Measurements from ENCODE around the gene NAA16. TPM values are rescaled to one million over a fixed set of nuclear protein-coding genes. Genes with fewer than 3 reads are reported as not detected.

The NAA16 gene
- polyA plus RNA-seq, 1 of the 3 experiments (the other 2 are of a cell fraction) = 4.4 TPM

GRCh38 chr13:41387576-41387975 is 76.5 kb downstream of the NAA16 start:
- no peaks in the 10 kb centered on the region for H4K20me1 ChIP-seq (ENCODE audit: insufficient read depth)
- no peaks in the 10 kb centered on the region for H3F3A ChIP-seq (replicated peaks; ENCODE audit: insufficient read depth)
- no peaks in the 10 kb centered on the region for H3K79me2 ChIP-seq (ENCODE audit: insufficient read depth)
- POLR2A ChIA-PET = no interaction called here
- no peaks in the 10 kb centered on the region for H3K36me3 ChIP-seq (replicated peaks in 1 of 2; ENCODE audit: control insufficient read depth in 1 of 2, insufficient read depth in 2 of 2, low read length in 1 of 2)
- no peak overlapping the region for H3K9ac ChIP-seq
- CTCF ChIA-PET = interaction anchor here (2.0 kb wide), 1 partner anchor 265 kb away, joined by 8 read pairs; no protein-coding TSS in a partner anchor
- H3K9me2 ChIP-seq = no peaks in the 10 kb centered on the region
- 58% methylated on average over 3 of the region's 3 CpGs for WGBS (ENCODE audit: low lambda C conversion rate)
- H3K27me3 ChIP-seq (ENCODE audit: insufficient read depth) = no peaks in the 10 kb centered on the region
- TF ChIP-seq MAX (IDR thresholded peaks at IDR 0.05; ENCODE audit: low read depth) = no peak
- TF ChIP-seq RAD21 (IDR thresholded peaks at IDR 0.05; ENCODE audit: low read length) = no peak
- TF ChIP-seq SMC3 (IDR thresholded peaks at IDR 0.05; ENCODE audit: low read depth, low read length) = no peak
- TF ChIP-seq MEF2A (IDR thresholded peaks at IDR 0.05; ENCODE audit: borderline replicate concordance, low read depth) = no peak
- no peak for TF ChIP-seq TEAD4 (IDR thresholded peaks at IDR 0.05; ENCODE audit: borderline replicate concordance, insufficient read depth)
- no peak for TF ChIP-seq IRF3 (IDR thresholded peaks at IDR 0.05; ENCODE audit: low read depth, low read length)
- no peak for TF ChIP-seq PBX3 (IDR thresholded peaks at IDR 0.05)
- TF ChIP-seq TCF12 (IDR thresholded peaks at IDR 0.05) = no peak
- no peak for TF ChIP-seq EP300 (IDR thresholded peaks at IDR 0.05; ENCODE audit: borderline replicate concordance in 1 of 2, low read depth in 1 of 2, low read length in 1 of 2)
- no peak for TF ChIP-seq FOSL2 (IDR thresholded peaks at IDR 0.05; ENCODE audit: borderline replicate concordance, low read depth)
- no peak for TF ChIP-seq CHD2 (IDR thresholded peaks at IDR 0.05; ENCODE audit: low read length, partially characterized antibody)
- TF ChIP-seq USF1 (IDR thresholded peaks at IDR 0.05; ENCODE audit: borderline replicate concordance, low read depth) = no peak
- TF ChIP-seq GATA2 (CRISPR knock-in tag; IDR thresholded peaks at IDR 0.05) = no peak
- no peak for TF ChIP-seq YY1 (IDR thresholded peaks at IDR 0.05; ENCODE audit: low read depth)
- TF ChIP-seq EZH2phosphoT487 (IDR thresholded peaks at IDR 0.05; ENCODE audit: borderline replicate concordance, low read depth) = no peak
- no peak for TF ChIP-seq RXRA (IDR thresholded peaks at IDR 0.05; ENCODE audit: borderline replicate concordance, low read depth)
- H3K4me2 ChIP-seq = no peak overlapping the region
- DNase-seq = no peak
- no peak overlapping the region for H3K27ac ChIP-seq (ENCODE audit: low read depth in 2 of 2, low read length in 1 of 2)
- H2AFZ ChIP-seq (ENCODE audit: low read depth) = no peak overlapping the region
- no peak overlapping the region for H3K4me3 ChIP-seq (ENCODE audit: low read depth in 2 of 2, low read length in 1 of 2)
- no peaks in the 10 kb centered on the region; a peak in 1 of 4 replicates for H3K4me1 ChIP-seq (ENCODE audit: control insufficient read depth in 1 of 2, insufficient read depth in 2 of 2, low read depth in 1 of 2, low read length in 1 of 2)
- H3K9me3 ChIP-seq = no peaks in the 10 kb centered on the region
